Astrocyte (in vitro differentiated cells and primary cell): ENCODE measurements around the gene CYP1B1.

Experiments used
- CTCF ChIP-seq: IDR thresholded peaks from 2 replicates; pipeline ENCODE4 v1.5.1; 2011; ENCODE audit warnings: low read depth, mild to moderate bottlenecking, inconsistent platforms, low read length, moderate library complexity; ENCODE audit not compliant: insufficient read depth
- EZH2 ChIP-seq: IDR thresholded peaks from 2 replicates; pipeline ENCODE4 v1.6.1; 2012; ENCODE audit warnings: mild to moderate bottlenecking, low read length, inconsistent platforms; ENCODE audit not compliant: insufficient read depth

GRCh38 chr2:38097258-38097987 is 21.5 kb upstream of the CYP1B1 start:
- no peak for TF ChIP-seq CTCF
- TF ChIP-seq EZH2 = no peak
